Esophagus squamous epithelium (tissue), 5 donors: ENCODE measurements around the gene GRAMD4. TPM values are rescaled to one million over a fixed set of nuclear protein-coding genes. Genes with fewer than 3 reads are reported as not detected.
"Not testable (repeated sequence)": the region's sequence is repeated elsewhere in the genome, so short reads cannot be mapped to it uniquely, and the experiment has no call there.

Experiments used
- DNase-seq: peaks from one replicate; lab custom pipeline; 2025; lab: John Stamatoyannopoulos, UW
- H3K27ac ChIP-seq, 4 donors: fragments of 200-600 bp; sonication (generic); one replicate each; pipeline ENCODE4 v1.5.1; 2016 to 2019; ENCODE audit warnings: mild to moderate bottlenecking in 1 of 4
- H3K27me3 ChIP-seq, 4 donors: fragments of 200-600 bp; sonication (generic); 1 replicate in 3 of 4; 2 replicates in 1 of 4; pipeline versions ENCODE4 v1.5.1 to v1.6.0; 2017 to 2021; ENCODE audit warnings: antibody characterized with exemption in 1 of 4
- H3K36me3 ChIP-seq, 3 donors: fragments of 200-600 bp; sonication (generic); one replicate each; pipeline ENCODE4 v1.5.1; 2016 to 2019
- H3K4me1 ChIP-seq, 3 donors: fragments of 200-600 bp; sonication (generic); one replicate each; pipeline ENCODE4 v1.5.1; 2017 to 2019
- H3K4me3 ChIP-seq, 4 donors: fragments of 200-600 bp; sonication (generic); 1 replicate in 3 of 4; 2 replicates in 1 of 4; pipeline ENCODE4 v1.5.1; 2016 to 2019; ENCODE audit warnings: mild to moderate bottlenecking in 2 of 4, moderate library complexity in 1 of 4
- H3K9me3 ChIP-seq, 3 donors: fragments of 200-600 bp; sonication (generic); one replicate each; pipeline ENCODE4 v1.5.1; 2016 to 2019
- CTCF ChIP-seq, 6 experiments: fragments of 450-650 bp in 4 of 6; fragments of 200-600 bp in 2 of 6; sonication (generic) in 2 of 6; IDR thresholded peaks; one replicate each; pipeline ENCODE4 v1.5.1; 2016 to 2019; ENCODE audit warnings: antibody characterized with exemption in 6 of 6, mild to moderate bottlenecking in 4 of 6, moderate library complexity in 4 of 6
- POLR2A ChIP-seq, 4 donors: fragments of 450-650 bp; IDR thresholded peaks; one replicate each; pipeline ENCODE4 v1.6.1; 2017; ENCODE audit warnings: antibody characterized with exemption in 4 of 4, mild to moderate bottlenecking in 4 of 4, moderate library complexity in 3 of 4
- WGBS, 2 donors: methylation state at CpG; one replicate each; pipeline ENCODE4 v1.1.5; 2018; 5-methylcytosine and 5-hydroxymethylcytosine counted together
- intact Hi-C: fragments of 100-400 bp; cut with DNase I; formaldehyde crosslinking; loops from one replicate; pipeline ENCODE4 v1.15.0; 2022
- total RNA-seq, 4 donors: library from RNA; depleted of rRNA; stranded (reverse); fragments of >200 nt; gene quantifications; one replicate each; pipeline ENCODE4 v1.1.0, GENCODE V29; 2016
- donor health status: DM: yes; HTN: yes; CAD: no.

The GRAMD4 gene
- total RNA-seq, 4 donors from 2014 or later, result 27.0 to 122 (median 33.3) TPM

GRCh38 chr22:46638601-46639431 lies 18.6 kb downstream of the GRAMD4 start:
- 72 to 73% methylated on average over 12 to 17 of the region's 18 CpGs for WGBS, 2 donors
- Histone ChIP-seq H3K4me3 (no peak overlapping the region), H3K36me3 (peaks cover 0 to 53% (median 0%) of the 10 kb centered on the region in 3 donors), H3K27me3 (no peaks in the 10 kb centered on the region), H3K9me3 (no peaks in the 10 kb centered on the region), H3K27ac (no peak overlapping the region), H3K4me1 (peaks cover 0 to 47% (median 15%) of the 10 kb centered on the region in 3 donors)
- intact Hi-C loops, result no loop called here
- TF ChIP-seq POLR2A (IDR thresholded peaks at IDR 0.05) (no peak), CTCF (IDR thresholded peaks at IDR 0.05) (no peak)
- DNase-seq, result no peak

GRCh38 chr22:46639843-46640242 lies 19.7 kb downstream of the GRAMD4 start:
- no peak overlapping the region for H3K4me3 ChIP-seq
- no peaks in the 10 kb centered on the region for H3K27me3 ChIP-seq
- H3K36me3 ChIP-seq, result peaks cover 0 to 53% (median 0%) of the 10 kb centered on the region in 3 donors
- WGBS, 2 donors, result 76 to 92% methylated on average over 2 to 3 of the region's 11 CpGs
- intact Hi-C loops, result no loop called here
- no peaks in the 10 kb centered on the region for H3K9me3 ChIP-seq
- H3K4me1 ChIP-seq, result peaks cover 0 to 36% (median 4%) of the 10 kb centered on the region in 3 donors
- no peak overlapping the region for H3K27ac ChIP-seq
- TF ChIP-seq CTCF (IDR thresholded peaks at IDR 0.05), result no peak
- no peak for TF ChIP-seq POLR2A (IDR thresholded peaks at IDR 0.05)
- no peak for DNase-seq

GRCh38 chr22:46640293-46641055 lies 20.3 kb downstream of the GRAMD4 start:
- intact Hi-C loops, result no loop called here
- peak overlapping the region in 2 of 4 donors; percentile 25 to 31 for H3K27ac ChIP-seq

GRCh38 chr22:46641811-46642266 lies 21.7 kb downstream of the GRAMD4 start:
- intact Hi-C loops, result no loop called here
- Histone ChIP-seq H3K4me3 (no peak overlapping the region), H3K27ac (peak overlapping the region in 3 of 4 donors; percentile 10 to 42 (median 31)), H3K9me3 (no peaks in the 10 kb centered on the region), H3K27me3 (no peaks in the 10 kb centered on the region), H3K4me1 (peaks cover 3 to 42% (median 8%) of the 10 kb centered on the region in 3 donors), H3K36me3 (peaks cover 0 to 43% (median 0%) of the 10 kb centered on the region in 3 donors)
- WGBS, 2 donors, result 62 to 65% methylated on average over 7 of the region's 7 CpGs
- no peak for TF ChIP-seq POLR2A (IDR thresholded peaks at IDR 0.05)
- no peak for TF ChIP-seq CTCF (IDR thresholded peaks at IDR 0.05)
- DNase-seq, result no peak

More at GRCh38 chr22:46640293-46641055, 20.3 kb downstream of the GRAMD4 start:
- Histone ChIP-seq H3K27me3 (no peaks in the 10 kb centered on the region), H3K4me3 (no peak overlapping the region), H3K4me1 (peaks cover 0 to 35% (median 3%) of the 10 kb centered on the region in 3 donors), H3K36me3 (peaks cover 0 to 53% (median 0%) of the 10 kb centered on the region in 3 donors), H3K9me3 (no peaks in the 10 kb centered on the region)
- WGBS, 2 donors, result 75 to 83% methylated on average over 14 to 17 of the region's 24 CpGs
- no peak for DNase-seq
- TF ChIP-seq CTCF (IDR thresholded peaks at IDR 0.05) (no peak), POLR2A (IDR thresholded peaks at IDR 0.05) (no peak)

DNA sequence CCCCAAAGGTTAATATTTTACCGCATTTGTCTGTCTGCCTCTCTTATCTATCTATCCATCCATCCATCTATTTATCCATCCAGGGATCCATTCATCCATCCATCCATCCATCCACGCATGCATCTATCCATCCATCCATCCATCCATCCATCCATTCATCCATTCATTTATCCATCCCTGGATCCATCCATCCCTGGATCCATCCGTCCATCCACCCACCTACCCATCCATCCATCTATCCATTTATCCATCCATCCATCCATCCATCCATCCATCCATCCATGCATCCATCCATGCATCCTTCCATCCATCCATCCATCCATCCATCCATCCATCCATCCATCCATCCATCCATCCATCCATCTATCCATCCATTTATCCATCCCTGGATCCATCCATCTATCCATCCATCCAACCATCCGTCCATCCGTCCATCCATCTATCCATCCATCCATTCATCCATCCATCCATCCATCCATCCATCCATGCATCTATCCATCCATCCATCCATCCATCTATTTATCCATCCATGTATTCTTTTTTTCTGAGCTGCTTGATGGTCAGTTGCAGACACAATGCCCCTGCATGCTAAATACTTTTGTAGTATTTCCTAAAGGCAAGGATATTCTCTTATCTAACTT lies 22.8 kb downstream of the GRAMD4 start:
- WGBS, 2 donors, result 80 to 90% methylated on average over 5 of the region's 5 CpGs
- DNase-seq, intact Hi-C loops, H3K9me3 ChIP-seq, H3K27me3 ChIP-seq, H3K4me3 ChIP-seq: not testable (repeated sequence)
- Histone ChIP-seq H3K27ac (peak overlapping the region in 1 of 4 donors; percentile 31), H3K4me1 (peaks cover 3 to 50% (median 8%) of the 10 kb centered on the region in 3 donors), H3K36me3 (peaks cover 0 to 33% (median 0%) of the 10 kb centered on the region in 3 donors)
